IMR-90 (cell line): ENCODE data around the gene TOMM22. TPM values are rescaled to one million over a fixed set of nuclear protein-coding genes. Genes with fewer than 3 reads are reported as not detected.

ENCODE experiments used
- ATAC-seq: fragments of 200-7000 bp; cut with Tn5 transposase; 2 replicates; pipeline ENCODE4 v1.9.1; 2020; ENCODE audit warnings: low read depth, mild to moderate bottlenecking, moderate library complexity
- BruUV-seq: library from RNA; stranded (reverse); fragments of 400-500 nt; replicated peaks from 2 replicates; lab custom pipeline; 2021; lab: Mats Ljungman, UMichigan
- CTCF ChIA-PET: fragments of 300-600 bp; formaldehyde crosslinking; extraction: SDS; loops from one replicate; lab custom pipeline; 2021; ENCODE audit warnings: antibody characterized with exemption; lab: Yijun Ruan, JAX
- POLR2A ChIA-PET: fragments of 300-600 bp; sonication (Branson Sonifier 250); formaldehyde crosslinking; loops from one replicate; lab custom pipeline; 2022; ENCODE audit warnings: antibody characterized with exemption; ENCODE audit not compliant: unreplicated experiment; lab: Charles Lee
- DNase-seq: peaks from one replicate; pipeline ENCODE4 v3.0.0; 2013
- H2AFZ ChIP-seq: replicated peaks from 2 replicates; pipeline ENCODE3; 2013; ENCODE audit warnings: low read length, mild to moderate bottlenecking; ENCODE audit not compliant: poor library complexity
- H2AK5ac ChIP-seq: 2 replicates; pipeline ENCODE4 v1.6.1; 2013; ENCODE audit warnings: low read depth, low read length, inconsistent platforms
- H2AK9ac ChIP-seq: replicated peaks from 2 replicates; pipeline ENCODE3; 2013; ENCODE audit warnings: mild to moderate bottlenecking, low read depth, low read length, moderate library complexity; ENCODE audit not compliant: poor library complexity
- H2BK120ac ChIP-seq: 2 replicates; pipeline ENCODE4 v1.6.1; 2013; ENCODE audit warnings: low read depth, low read length, inconsistent platforms
- H2BK15ac ChIP-seq: 3 replicates; pipeline ENCODE4 v1.6.1; 2013; ENCODE audit warnings: low read depth, low read length, inconsistent platforms
- H2BK20ac ChIP-seq: 2 replicates; pipeline ENCODE4 v1.6.1; 2013; ENCODE audit warnings: low read depth, mild to moderate bottlenecking, inconsistent platforms, low read length, moderate library complexity
- H2BK5ac ChIP-seq: 2 replicates; pipeline ENCODE4 v1.6.1; 2013; ENCODE audit warnings: mild to moderate bottlenecking, low read depth, low read length, inconsistent platforms; ENCODE audit not compliant: poor library complexity, severe bottlenecking
- H3K14ac ChIP-seq: replicated peaks from 2 replicates; pipeline ENCODE4 v1.6.1; 2013; ENCODE audit warnings: low read depth, low read length, inconsistent platforms
- H3K18ac ChIP-seq: 2 replicates; pipeline ENCODE4 v1.6.1; 2013; ENCODE audit warnings: low read depth, low read length, control low read depth
- H3K23ac ChIP-seq: 2 replicates; pipeline ENCODE4 v1.6.1; 2013; ENCODE audit warnings: low read depth, low read length, inconsistent platforms
- H3K27ac ChIP-seq: 2 replicates; pipeline ENCODE4 v1.5.1; 2013; ENCODE audit warnings: mild to moderate bottlenecking, control low read depth, low read length; ENCODE audit not compliant: insufficient read depth
- H3K27me3 ChIP-seq: 2 replicates; pipeline ENCODE4 v1.6.1; 2013; ENCODE audit warnings: low read length; ENCODE audit not compliant: control insufficient read depth, insufficient read depth
- H3K36me3 ChIP-seq: 2 replicates; pipeline ENCODE4 v1.6.1; 2013; ENCODE audit warnings: low read length, mixed read lengths; ENCODE audit not compliant: control insufficient read depth, insufficient read depth
- H3K4ac ChIP-seq: 2 replicates; pipeline ENCODE4 v1.6.1; 2013; ENCODE audit warnings: low read depth, low read length, inconsistent platforms
- H3K4me1 ChIP-seq: 2 replicates; pipeline ENCODE4 v1.6.1; 2013; ENCODE audit warnings: low read length, mixed read lengths; ENCODE audit not compliant: control insufficient read depth, insufficient read depth
- H3K4me2 ChIP-seq: 2 replicates; pipeline ENCODE4 v1.6.1; 2013; ENCODE audit warnings: low read depth, mild to moderate bottlenecking, control low read depth, low read length, moderate library complexity
- H3K4me3 ChIP-seq: 2 replicates; pipeline ENCODE4 v1.5.1; 2013; ENCODE audit warnings: low read depth, mild to moderate bottlenecking, control low read depth, low read length, moderate library complexity; ENCODE audit not compliant: insufficient read depth
- H3K56ac ChIP-seq: 2 replicates; pipeline ENCODE4 v1.6.1; 2013; ENCODE audit warnings: low read length, inconsistent platforms; ENCODE audit not compliant: insufficient read depth; ENCODE audit errors: extremely low read depth
- H3K79me1 ChIP-seq, 2 experiments: 2 replicates each; pipeline ENCODE4 v1.6.1; 2013; ENCODE audit warnings: low read length in 2 of 2, inconsistent platforms in 1 of 2, low read depth in 1 of 2
- H3K9ac ChIP-seq: 2 replicates; pipeline ENCODE4 v1.6.1; 2013; ENCODE audit warnings: low read depth, low read length, control low read depth
- H3K9me1 ChIP-seq: 2 replicates; pipeline ENCODE4 v1.6.1; 2013; ENCODE audit warnings: low read length, inconsistent platforms; ENCODE audit not compliant: insufficient read depth
- H3K9me3 ChIP-seq: 2 replicates; pipeline ENCODE4 v1.6.1; 2013; ENCODE audit warnings: low read length; ENCODE audit not compliant: control insufficient read depth, insufficient read depth
- H4K20me1 ChIP-seq: 2 replicates; pipeline ENCODE4 v1.6.1; 2013; ENCODE audit warnings: low read length, inconsistent platforms; ENCODE audit not compliant: insufficient read depth
- H4K5ac ChIP-seq: 2 replicates; pipeline ENCODE4 v1.6.1; 2013; ENCODE audit warnings: mild to moderate bottlenecking, low read depth, low read length, control low read depth
- H4K8ac ChIP-seq, 2 experiments: 2 replicates each; pipeline ENCODE4 v1.6.1; 2013; ENCODE audit warnings: low read depth in 2 of 2, low read length in 2 of 2, control low read depth in 1 of 2, inconsistent platforms in 1 of 2
- H4K91ac ChIP-seq: 2 replicates; pipeline ENCODE4 v1.6.1; 2013; ENCODE audit warnings: low read depth, low read length, inconsistent platforms; ENCODE audit not compliant: insufficient read depth
- CTCF ChIP-seq: conservative IDR thresholded peaks from 2 replicates; pipeline ENCODE4 v1.5.1; 2012; ENCODE audit warnings: mild to moderate bottlenecking, low read depth, low read length, improper control_type of control experiment
- FOS ChIP-seq: fragments of 150-350 bp; IDR thresholded peaks from 2 replicates; pipeline ENCODE4 v1.6.1; 2016; ENCODE audit warnings: low read depth, low read length
- MAZ ChIP-seq: IDR thresholded peaks from 2 replicates; pipeline ENCODE4 v1.6.1; 2012; ENCODE audit warnings: low read depth, mild to moderate bottlenecking, low read length, improper control_type of control experiment, moderate library complexity, borderline replicate concordance
- RAD21 ChIP-seq: IDR thresholded peaks from 2 replicates; pipeline ENCODE4 v1.6.1; 2012; ENCODE audit warnings: low read length, improper control_type of control experiment
- SMC3 ChIP-seq: fragments of 150-350 bp; IDR thresholded peaks from 2 replicates; pipeline ENCODE4 v1.6.1; 2016; ENCODE audit warnings: low read depth, mild to moderate bottlenecking, antibody characterized with exemption, low read length, moderate library complexity
- WGBS, 2 experiments: methylation state at CpG; one replicate each; pipeline versions ENCODE4 v1.1.5 to v1.1.7; 2013; ENCODE audit warnings: missing lambda C conversion rate in 2 of 2; ENCODE audit not compliant: insufficient read length in 1 of 2; ENCODE audit errors: extremely low coverage in 2 of 2; 5-methylcytosine and 5-hydroxymethylcytosine counted together
- dilution Hi-C: fragments of 300-500 bp; cut with HindIII; formaldehyde crosslinking; loops from one replicate; pipeline ENCODE4 v1.14.3; 2018; ENCODE audit warnings: low sequenced_read_pairs; ENCODE audit not compliant: unreplicated experiment
- in situ Hi-C: fragments of 300-500 bp; cut with MboI; formaldehyde crosslinking; loops from 3 replicates; pipeline ENCODE4 v1.14.3; 2019; ENCODE audit warnings: low sequenced_read_pairs, inconsistent platforms, mixed read lengths
- intact Hi-C: fragments of 100-400 bp; cut with micrococcal nuclease; formaldehyde crosslinking; loops from 2 replicates; pipeline ENCODE4 v1.10.0; 2022
- polyA plus RNA-seq, 3 experiments: library from polyadenylated mRNA; depleted of rRNA; stranded (reverse); fragments of >200 nt; gene quantifications; 2 replicates each; pipeline ENCODE4 v1.2.3, GENCODE V29; 2012; ENCODE audit warnings: low replicate concordance in 1 of 3
- total RNA-seq: library from RNA; depleted of rRNA; stranded (reverse); fragments of >200 nt; gene quantifications from 2 replicates; pipeline ENCODE4 v1.2.3, GENCODE V29; 2012

The TOMM22 gene
- total and polyA plus RNA-seq, 2 of the 4 experiments (the other 2 are of a cell fraction), result 38.7 to 78.0 TPM

- no CpG with 5 or more reads among the region's 3 CpGs for WGBS, 2 experiments
- Histone ChIP-seq H4K5ac (no peak overlapping the region), H3K9me1 (peaks cover 15% of the 10 kb centered on the region), H2AK9ac (no peak overlapping the region), H3K14ac (no peak overlapping the region), H3K4ac (no peak overlapping the region), H2AFZ (no peak overlapping the region), H3K27me3 (no peaks in the 10 kb centered on the region), H3K4me1 (peaks cover 8% of the 10 kb centered on the region), H3K27ac (no peak overlapping the region), H2BK120ac (no peak overlapping the region), H3K79me1 (peaks cover 32 to 80% of the 10 kb centered on the region in 2 experiments), H2BK15ac (no peak overlapping the region), H3K9me3 (no peaks in the 10 kb centered on the region), H3K9ac (no peak overlapping the region), H4K8ac (no peak overlapping the region), H3K18ac (no peak overlapping the region), H3K36me3 (peaks cover 17% of the 10 kb centered on the region), H3K4me3 (no peak overlapping the region), H3K56ac (no peak overlapping the region), H2BK20ac (no peak overlapping the region), H4K91ac (no peak overlapping the region), H4K20me1 (peaks cover 21% of the 10 kb centered on the region), H3K23ac (no peak overlapping the region), H2AK5ac (no peak overlapping the region), H3K4me2 (no peak overlapping the region), H2BK5ac (no peak overlapping the region)
- DNase-seq (no peak), ATAC-seq (no peak)
- dilution Hi-C loops, result no loop called here
- CTCF ChIA-PET, result no interaction called here
- in situ Hi-C loops, result no loop called here
- TF ChIP-seq MAZ, result no peak
- TF ChIP-seq RAD21, result no peak
- TF ChIP-seq CTCF, result no peak
- TF ChIP-seq FOS, result no peak
- TF ChIP-seq SMC3, result no peak
- BruUV-seq, result no TSS peak
- intact Hi-C loops, result no loop called here
- POLR2A ChIA-PET, result no interaction called here
Observed at GRCh38 chr22:38694940-38695339, 13.2 kb downstream of the TOMM22 start.
